K562 (cell line): ENCODE results near the gene XRCC5.

Experiments
- EP300 ChIP-seq: IDR thresholded peaks from 2 replicates; pipeline ENCODE4 v1.6.1; 2012; ENCODE audit warnings: low read length, improper control_type of control experiment
- ESRRA ChIP-seq: fragments of 450-650 bp; IDR thresholded peaks from 2 replicates; pipeline ENCODE4 v1.6.1; 2014; ENCODE audit warnings: low read depth, mild to moderate bottlenecking, moderate library complexity, borderline replicate concordance
- ETV6 ChIP-seq, 3 experiments: fragments of 150-350 bp in 1 of 3; sonication (generic) in 1 of 3; formaldehyde crosslinking in 1 of 3; IDR thresholded peaks; 2 replicates each; pipeline versions ENCODE4 v1.6.1 to v1.8.0; 2014 to 2022; ENCODE audit warnings: borderline replicate concordance in 2 of 3, low read depth in 2 of 3, antibody characterized with exemption in 1 of 3, low read length in 1 of 3, mild to moderate bottlenecking in 1 of 3, missing genetic modification reagents in 1 of 3
- GATA2 ChIP-seq: sonication (generic); formaldehyde crosslinking; IDR thresholded peaks from 2 replicates; pipeline ENCODE4 v1.4.0; 2020; ENCODE audit warnings: mild to moderate bottlenecking, missing genetic modification reagents
- GTF2F1 ChIP-seq: IDR thresholded peaks from 2 replicates; pipeline ENCODE4 v1.6.1; 2011; ENCODE audit warnings: low read depth, low read length, improper control_type of control experiment
- PHF21A ChIP-seq: fragments of 450-650 bp; IDR thresholded peaks from 2 replicates; pipeline ENCODE4 v1.6.1; 2017; ENCODE audit warnings: low read depth, borderline replicate concordance
- TAF15 ChIP-seq: fragments of 200-400 bp; formaldehyde crosslinking; IDR thresholded peaks from 2 replicates; pipeline ENCODE4 v1.6.1; 2017; ENCODE audit warnings: mild to moderate bottlenecking, low read depth, low read length, moderate library complexity
- TARDBP ChIP-seq: fragments of 450-650 bp; IDR thresholded peaks from 2 replicates; pipeline ENCODE4 v1.6.1; 2016
- TCF3 ChIP-seq: sonication (generic); formaldehyde crosslinking; IDR thresholded peaks from 2 replicates; pipeline ENCODE4 v1.4.0; 2020; ENCODE audit warnings: mild to moderate bottlenecking, missing genetic modification reagents
- TFAM ChIP-seq: fragments of 250-450 bp; sonication (Bioruptor Pico); conservative IDR thresholded peaks from 2 replicates; pipeline ENCODE4 v1.5.0; 2021; ENCODE audit warnings: mild to moderate bottlenecking, moderate library complexity
- TF ChIP-seq, protein P1 (sequence below), 3 experiments: IDR thresholded peaks in 2 of 3; conservative IDR thresholded peaks in 1 of 3; 2 replicates each; pipeline ENCODE4 v1.5.1; 2011 to 2012; ENCODE audit warnings: low read length in 3 of 3, mild to moderate bottlenecking in 3 of 3, control low read depth in 2 of 3, improper control_type of control experiment in 1 of 3, inconsistent platforms in 1 of 3, low read depth in 1 of 3, mixed read lengths in 1 of 3, moderate library complexity in 1 of 3; ENCODE audit not compliant: insufficient read depth in 2 of 3

- TF ChIP-seq TCF3 (CRISPR knock-in tag) (no peak), ESRRA (no peak; the same call in 1 of the 2 replicates), TFAM (no peak), PHF21A (no peak), GATA2 (0 out of 2 replicates have a peak, but pooled peaks have one; percentile 4), EP300 (no peak), ETV6 (IDR thresholded peaks at IDR 0.05; ENCODE audit: borderline replicate concordance in 1 of 2, low read depth in 2 of 2, low read length in 1 of 2) (no peak), ETV6 (CRISPR knock-in tag; IDR thresholded peaks at IDR 0.05; ENCODE audit: borderline replicate concordance) (no peak), TARDBP (no peak), TAF15 (no peak), GTF2F1 (no peak)
- TF ChIP-seq, protein P1, sequence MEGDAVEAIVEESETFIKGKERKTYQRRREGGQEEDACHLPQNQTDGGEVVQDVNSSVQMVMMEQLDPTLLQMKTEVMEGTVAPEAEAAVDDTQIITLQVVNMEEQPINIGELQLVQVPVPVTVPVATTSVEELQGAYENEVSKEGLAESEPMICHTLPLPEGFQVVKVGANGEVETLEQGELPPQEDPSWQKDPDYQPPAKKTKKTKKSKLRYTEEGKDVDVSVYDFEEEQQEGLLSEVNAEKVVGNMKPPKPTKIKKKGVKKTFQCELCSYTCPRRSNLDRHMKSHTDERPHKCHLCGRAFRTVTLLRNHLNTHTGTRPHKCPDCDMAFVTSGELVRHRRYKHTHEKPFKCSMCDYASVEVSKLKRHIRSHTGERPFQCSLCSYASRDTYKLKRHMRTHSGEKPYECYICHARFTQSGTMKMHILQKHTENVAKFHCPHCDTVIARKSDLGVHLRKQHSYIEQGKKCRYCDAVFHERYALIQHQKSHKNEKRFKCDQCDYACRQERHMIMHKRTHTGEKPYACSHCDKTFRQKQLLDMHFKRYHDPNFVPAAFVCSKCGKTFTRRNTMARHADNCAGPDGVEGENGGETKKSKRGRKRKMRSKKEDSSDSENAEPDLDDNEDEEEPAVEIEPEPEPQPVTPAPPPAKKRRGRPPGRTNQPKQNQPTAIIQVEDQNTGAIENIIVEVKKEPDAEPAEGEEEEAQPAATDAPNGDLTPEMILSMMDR (IDR thresholded peaks at IDR 0.05 in 2 of 3, conservative IDR thresholded peaks at IDR 0.05 in 1 of 3; ENCODE audit: insufficient read depth in 2 of 3, low read depth in 1 of 3, low read length in 3 of 3): peak; percentile 35 to 53 (median 43); a peak in 4 of 6 replicates
Observed at GRCh38 chr2:216222650-216223352, 113.7 kb downstream of the XRCC5 start.
